IMR-90 (cell line): ENCODE results near the gene DNAJC11. TPM values are rescaled to one million over a fixed set of nuclear protein-coding genes. Genes with fewer than 3 reads are reported as not detected.

Source experiments
- ATAC-seq: fragments of 200-7000 bp; cut with Tn5 transposase; 2 replicates; pipeline ENCODE4 v1.9.1; 2020; ENCODE audit warnings: low read depth, mild to moderate bottlenecking, moderate library complexity
- BruUV-seq: library from RNA; stranded (reverse); fragments of 400-500 nt; replicated peaks from 2 replicates; lab custom pipeline; 2021; lab: Mats Ljungman, UMichigan
- CTCF ChIA-PET: fragments of 300-600 bp; formaldehyde crosslinking; extraction: SDS; loops from one replicate; lab custom pipeline; 2021; ENCODE audit warnings: antibody characterized with exemption; lab: Yijun Ruan, JAX
- POLR2A ChIA-PET: fragments of 300-600 bp; sonication (Branson Sonifier 250); formaldehyde crosslinking; loops from one replicate; lab custom pipeline; 2022; ENCODE audit warnings: antibody characterized with exemption; ENCODE audit not compliant: unreplicated experiment; lab: Charles Lee
- DNase-seq: peaks from one replicate; pipeline ENCODE4 v3.0.0; 2013
- H2AFZ ChIP-seq: replicated peaks from 2 replicates; pipeline ENCODE3; 2013; ENCODE audit warnings: low read length, mild to moderate bottlenecking; ENCODE audit not compliant: poor library complexity
- H2AK5ac ChIP-seq: 2 replicates; pipeline ENCODE4 v1.6.1; 2013; ENCODE audit warnings: low read depth, low read length, inconsistent platforms
- H2AK9ac ChIP-seq: replicated peaks from 2 replicates; pipeline ENCODE3; 2013; ENCODE audit warnings: mild to moderate bottlenecking, low read depth, low read length, moderate library complexity; ENCODE audit not compliant: poor library complexity
- H2BK120ac ChIP-seq: 2 replicates; pipeline ENCODE4 v1.6.1; 2013; ENCODE audit warnings: low read depth, low read length, inconsistent platforms
- H2BK15ac ChIP-seq: 3 replicates; pipeline ENCODE4 v1.6.1; 2013; ENCODE audit warnings: low read depth, low read length, inconsistent platforms
- H2BK20ac ChIP-seq: 2 replicates; pipeline ENCODE4 v1.6.1; 2013; ENCODE audit warnings: low read depth, mild to moderate bottlenecking, inconsistent platforms, low read length, moderate library complexity
- H2BK5ac ChIP-seq: 2 replicates; pipeline ENCODE4 v1.6.1; 2013; ENCODE audit warnings: mild to moderate bottlenecking, low read depth, low read length, inconsistent platforms; ENCODE audit not compliant: poor library complexity, severe bottlenecking
- H3K14ac ChIP-seq: replicated peaks from 2 replicates; pipeline ENCODE4 v1.6.1; 2013; ENCODE audit warnings: low read depth, low read length, inconsistent platforms
- H3K18ac ChIP-seq: 2 replicates; pipeline ENCODE4 v1.6.1; 2013; ENCODE audit warnings: low read depth, low read length, control low read depth
- H3K23ac ChIP-seq: 2 replicates; pipeline ENCODE4 v1.6.1; 2013; ENCODE audit warnings: low read depth, low read length, inconsistent platforms
- H3K27ac ChIP-seq: 2 replicates; pipeline ENCODE4 v1.5.1; 2013; ENCODE audit warnings: mild to moderate bottlenecking, control low read depth, low read length; ENCODE audit not compliant: insufficient read depth
- H3K27me3 ChIP-seq: 2 replicates; pipeline ENCODE4 v1.6.1; 2013; ENCODE audit warnings: low read length; ENCODE audit not compliant: control insufficient read depth, insufficient read depth
- H3K36me3 ChIP-seq: 2 replicates; pipeline ENCODE4 v1.6.1; 2013; ENCODE audit warnings: low read length, mixed read lengths; ENCODE audit not compliant: control insufficient read depth, insufficient read depth
- H3K4ac ChIP-seq: 2 replicates; pipeline ENCODE4 v1.6.1; 2013; ENCODE audit warnings: low read depth, low read length, inconsistent platforms
- H3K4me1 ChIP-seq: 2 replicates; pipeline ENCODE4 v1.6.1; 2013; ENCODE audit warnings: low read length, mixed read lengths; ENCODE audit not compliant: control insufficient read depth, insufficient read depth
- H3K4me2 ChIP-seq: 2 replicates; pipeline ENCODE4 v1.6.1; 2013; ENCODE audit warnings: low read depth, mild to moderate bottlenecking, control low read depth, low read length, moderate library complexity
- H3K4me3 ChIP-seq: 2 replicates; pipeline ENCODE4 v1.5.1; 2013; ENCODE audit warnings: low read depth, mild to moderate bottlenecking, control low read depth, low read length, moderate library complexity; ENCODE audit not compliant: insufficient read depth
- H3K56ac ChIP-seq: 2 replicates; pipeline ENCODE4 v1.6.1; 2013; ENCODE audit warnings: low read length, inconsistent platforms; ENCODE audit not compliant: insufficient read depth; ENCODE audit errors: extremely low read depth
- H3K79me1 ChIP-seq, 2 experiments: 2 replicates each; pipeline ENCODE4 v1.6.1; 2013; ENCODE audit warnings: low read length in 2 of 2, inconsistent platforms in 1 of 2, low read depth in 1 of 2
- H3K9ac ChIP-seq: 2 replicates; pipeline ENCODE4 v1.6.1; 2013; ENCODE audit warnings: low read depth, low read length, control low read depth
- H3K9me1 ChIP-seq: 2 replicates; pipeline ENCODE4 v1.6.1; 2013; ENCODE audit warnings: low read length, inconsistent platforms; ENCODE audit not compliant: insufficient read depth
- H3K9me3 ChIP-seq: 2 replicates; pipeline ENCODE4 v1.6.1; 2013; ENCODE audit warnings: low read length; ENCODE audit not compliant: control insufficient read depth, insufficient read depth
- H4K20me1 ChIP-seq: 2 replicates; pipeline ENCODE4 v1.6.1; 2013; ENCODE audit warnings: low read length, inconsistent platforms; ENCODE audit not compliant: insufficient read depth
- H4K5ac ChIP-seq: 2 replicates; pipeline ENCODE4 v1.6.1; 2013; ENCODE audit warnings: mild to moderate bottlenecking, low read depth, low read length, control low read depth
- H4K8ac ChIP-seq, 2 experiments: 2 replicates each; pipeline ENCODE4 v1.6.1; 2013; ENCODE audit warnings: low read depth in 2 of 2, low read length in 2 of 2, control low read depth in 1 of 2, inconsistent platforms in 1 of 2
- H4K91ac ChIP-seq: 2 replicates; pipeline ENCODE4 v1.6.1; 2013; ENCODE audit warnings: low read depth, low read length, inconsistent platforms; ENCODE audit not compliant: insufficient read depth
- CEBPB ChIP-seq: IDR thresholded peaks from 2 replicates; pipeline ENCODE4 v1.6.1; 2012; ENCODE audit warnings: low read depth, low read length, improper control_type of control experiment
- CHD1 ChIP-seq: IDR thresholded peaks from 2 replicates; pipeline ENCODE4 v1.6.1; 2012; ENCODE audit warnings: low read depth, low read length, improper control_type of control experiment
- CTCF ChIP-seq: conservative IDR thresholded peaks from 2 replicates; pipeline ENCODE4 v1.5.1; 2012; ENCODE audit warnings: mild to moderate bottlenecking, low read depth, low read length, improper control_type of control experiment
- ELK1 ChIP-seq: fragments of 150-350 bp; IDR thresholded peaks from 2 replicates; pipeline ENCODE4 v1.6.1; 2016; ENCODE audit warnings: low read depth, mild to moderate bottlenecking, low read length, moderate library complexity, borderline replicate concordance
- FOS ChIP-seq: fragments of 150-350 bp; IDR thresholded peaks from 2 replicates; pipeline ENCODE4 v1.6.1; 2016; ENCODE audit warnings: low read depth, low read length
- MAFK ChIP-seq: IDR thresholded peaks from 2 replicates; pipeline ENCODE4 v1.6.1; 2012; ENCODE audit warnings: low read depth, low read length, improper control_type of control experiment
- MAZ ChIP-seq: IDR thresholded peaks from 2 replicates; pipeline ENCODE4 v1.6.1; 2012; ENCODE audit warnings: low read depth, mild to moderate bottlenecking, low read length, improper control_type of control experiment, moderate library complexity, borderline replicate concordance
- NFE2L2 ChIP-seq: fragments of 150-350 bp; IDR thresholded peaks from 2 replicates; pipeline ENCODE4 v1.6.1; 2016; ENCODE audit warnings: low read depth, mild to moderate bottlenecking, low read length
- POLR2A ChIP-seq: IDR thresholded peaks from 2 replicates; pipeline ENCODE4 v1.6.1; 2012; ENCODE audit warnings: mild to moderate bottlenecking, low read depth, low read length
- RAD21 ChIP-seq: IDR thresholded peaks from 2 replicates; pipeline ENCODE4 v1.6.1; 2012; ENCODE audit warnings: low read length, improper control_type of control experiment
- RCOR1 ChIP-seq: IDR thresholded peaks from 2 replicates; pipeline ENCODE4 v1.6.1; 2012; ENCODE audit warnings: mild to moderate bottlenecking, low read length, improper control_type of control experiment; ENCODE audit not compliant: insufficient replicate concordance
- RFX5 ChIP-seq: IDR thresholded peaks from 2 replicates; pipeline ENCODE4 v1.8.0; 2012; ENCODE audit warnings: low read depth, mild to moderate bottlenecking, low read length, moderate library complexity
- SMC3 ChIP-seq: fragments of 150-350 bp; IDR thresholded peaks from 2 replicates; pipeline ENCODE4 v1.6.1; 2016; ENCODE audit warnings: low read depth, mild to moderate bottlenecking, antibody characterized with exemption, low read length, moderate library complexity
- USF2 ChIP-seq: fragments of 150-350 bp; IDR thresholded peaks from 2 replicates; pipeline ENCODE4 v1.6.1; 2017; ENCODE audit warnings: mild to moderate bottlenecking, antibody characterized with exemption, low read length, low read depth
- WGBS, 2 experiments: methylation state at CpG; one replicate each; pipeline versions ENCODE4 v1.1.5 to v1.1.7; 2013; ENCODE audit warnings: missing lambda C conversion rate in 2 of 2; ENCODE audit not compliant: insufficient read length in 1 of 2; ENCODE audit errors: extremely low coverage in 2 of 2; 5-methylcytosine and 5-hydroxymethylcytosine counted together
- dilution Hi-C: fragments of 300-500 bp; cut with HindIII; formaldehyde crosslinking; loops from one replicate; pipeline ENCODE4 v1.14.3; 2018; ENCODE audit warnings: low sequenced_read_pairs; ENCODE audit not compliant: unreplicated experiment
- in situ Hi-C: fragments of 300-500 bp; cut with MboI; formaldehyde crosslinking; loops from 3 replicates; pipeline ENCODE4 v1.14.3; 2019; ENCODE audit warnings: low sequenced_read_pairs, inconsistent platforms, mixed read lengths
- intact Hi-C: fragments of 100-400 bp; cut with micrococcal nuclease; formaldehyde crosslinking; loops from 2 replicates; pipeline ENCODE4 v1.10.0; 2022
- polyA plus RNA-seq, 3 experiments: library from polyadenylated mRNA; depleted of rRNA; stranded (reverse); fragments of >200 nt; gene quantifications; 2 replicates each; pipeline ENCODE4 v1.2.3, GENCODE V29; 2012; ENCODE audit warnings: low replicate concordance in 1 of 3
- total RNA-seq: library from RNA; depleted of rRNA; stranded (reverse); fragments of >200 nt; gene quantifications from 2 replicates; pipeline ENCODE4 v1.2.3, GENCODE V29; 2012

Gene DNAJC11
- total and polyA plus RNA-seq, 2 of the 4 experiments (the other 2 are of a cell fraction), result 38.7 to 48.5 TPM

GRCh38 chr1:6724517-6725141 lies 23.0 kb upstream of the DNAJC11 start:
- H3K27ac ChIP-seq, result peak overlapping the region; percentile 65
- no peak overlapping the region for H3K4me3 ChIP-seq
- peak overlapping the region; percentile 62 for H2AK5ac ChIP-seq
- peak overlapping the region; percentile 23; the same call in 1 of the 2 replicates for H4K5ac ChIP-seq
- no peaks in the 10 kb centered on the region for H3K9me3 ChIP-seq
- in situ Hi-C loops (loop anchor here (5.0 to 25.0 kb wide), 3 partner anchors 170 to 923 kb away; no protein-coding TSS in a partner anchor), dilution Hi-C loops (no loop called here), intact Hi-C loops (loop anchor here (10.0 kb wide), 1 partner anchor 310 kb away; no protein-coding TSS in a partner anchor)
- no TSS peak for BruUV-seq
- no peaks in the 10 kb centered on the region for H3K36me3 ChIP-seq
- H3K23ac ChIP-seq, result peak overlapping the region; percentile 2; the same call in 1 of the 2 replicates
- peak overlapping the region; percentile 91 for H2BK20ac ChIP-seq
- H2BK5ac ChIP-seq, result peak overlapping the region; percentile 57
- ChIA-PET POLR2A (no interaction called here), CTCF (interaction anchor here (0.5 kb wide), 1 partner anchor 70 kb away, joined by 3 read pairs; no protein-coding TSS in a partner anchor)
- no peaks in the 10 kb centered on the region for H3K79me1 ChIP-seq
- peak overlapping the region; percentile 7 for H2AK9ac ChIP-seq
- H4K8ac ChIP-seq, result peak overlapping the region; percentile 69 to 93; a peak in 3 of 4 replicates
- peak overlapping the region; percentile 33; the same call in 1 of the 2 replicates for H3K14ac ChIP-seq
- H2AFZ ChIP-seq, result peak overlapping the region; percentile 27
- peak overlapping the region; percentile 85 for H3K4ac ChIP-seq
- peaks cover 9% of the 10 kb centered on the region for H3K4me1 ChIP-seq
- peaks cover 18% of the 10 kb centered on the region; the same call in 1 of the 2 replicates for H3K9me1 ChIP-seq
- H4K91ac ChIP-seq, result peak overlapping the region; percentile 77
- no peaks in the 10 kb centered on the region for H4K20me1 ChIP-seq
- H2BK15ac ChIP-seq, result peak overlapping the region; percentile 80; the same call in 2 of the 3 replicates
- 26% methylated on average over 4 of the region's 9 CpGs; no CpG with 5 or more reads in 1 of the 2 experiments for whole genome bisulfite sequencing, 2 experiments
- peak overlapping the region; percentile 80 for H3K4me2 ChIP-seq
- peak overlapping the region; percentile 75 for H3K18ac ChIP-seq
- no peak overlapping the region for H3K9ac ChIP-seq
- no peaks in the 10 kb centered on the region for H3K27me3 ChIP-seq
- DNase-seq, result peak; percentile 86
- no peak overlapping the region for H3K56ac ChIP-seq
- H2BK120ac ChIP-seq, result peak overlapping the region; percentile 90
- ATAC-seq, result peak; percentile 94
- TF ChIP-seq RFX5 (no peak), ELK1 (no peak), POLR2A (peak; percentile 47; the same call in 1 of the 2 replicates), MAFK (no peak), RCOR1 (no peak), SMC3 (no peak), RAD21 (no peak), CEBPB (peak; percentile 10; the same call in 1 of the 2 replicates), CHD1 (no peak), FOS (peak; percentile 66), NFE2L2 (peak; percentile 21; the same call in 1 of the 2 replicates), CTCF (no peak), USF2 (no peak), MAZ (no peak)
